Epithelial cell of proximal tubule (primary cell): ENCODE data around the gene SARDH. TPM values are rescaled to one million over a fixed set of nuclear protein-coding genes. Genes with fewer than 3 reads are reported as not detected.

Source experiments
- DNase-seq: peaks from one replicate; pipeline ENCODE4 v3.0.0-alpha.2; 2011; ENCODE audit warnings: low read depth
- H3K4me3 ChIP-seq: 2 replicates; pipeline ENCODE4 v1.5.1; 2011; ENCODE audit warnings: low read depth, mild to moderate bottlenecking, low read length
- total RNA-seq: library from RNA; depleted of rRNA; stranded (reverse); fragments of >200 nt; gene quantifications from 2 replicates; pipeline ENCODE4 v1.2.3, GENCODE V29; 2015
- TF ChIP-seq, protein P1 (sequence below): conservative IDR thresholded peaks from 2 replicates; pipeline ENCODE4 v1.5.1; 2012; ENCODE audit warnings: low read depth, mild to moderate bottlenecking, low read length

Gene SARDH
- total RNA-seq, 1 donor from 2014 or later = 0.92 TPM

DNA sequence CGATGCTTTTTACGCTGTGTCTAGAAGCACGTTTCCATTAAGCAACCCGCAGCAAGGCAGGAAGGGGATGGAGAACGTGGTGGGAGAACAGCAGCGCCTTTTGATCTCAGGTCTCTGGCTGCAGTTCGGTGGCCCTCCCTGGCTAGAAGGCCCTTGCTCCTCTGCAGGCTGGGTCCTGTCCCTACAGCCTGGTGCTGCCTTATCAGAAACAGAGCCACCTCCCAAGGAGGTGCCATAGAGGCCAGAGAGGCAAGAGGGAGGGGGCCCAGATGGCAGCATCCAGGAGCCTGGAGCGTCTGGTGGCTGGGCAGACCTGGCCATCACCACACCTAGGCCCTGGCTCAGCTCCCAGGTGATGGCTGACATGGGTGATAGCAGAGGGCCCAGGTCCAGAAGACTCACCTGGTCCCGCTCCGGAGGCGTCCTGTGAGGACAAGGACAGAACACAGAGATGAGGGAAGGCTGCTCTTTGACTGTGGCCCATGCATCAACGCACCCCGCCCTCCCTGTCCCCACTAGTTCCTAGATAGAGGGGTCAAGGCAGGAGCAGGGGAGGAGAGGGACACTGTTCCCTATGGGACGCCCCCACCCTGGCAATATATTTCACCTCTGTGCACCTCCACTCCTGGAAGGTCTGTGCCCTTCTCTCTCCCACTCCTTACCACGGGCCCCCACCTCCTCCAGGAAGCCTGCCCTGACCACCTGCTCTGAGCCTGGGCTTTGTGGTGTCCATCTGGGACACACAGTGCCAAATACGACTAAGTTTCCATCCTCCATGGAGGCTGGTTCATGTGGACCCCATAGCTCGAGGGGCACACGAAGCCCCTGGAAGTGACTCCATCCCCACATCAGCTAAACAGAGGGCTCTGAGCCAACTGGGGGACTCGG lies 41.6 kb upstream of the SARDH start:
- TF ChIP-seq, protein P1, sequence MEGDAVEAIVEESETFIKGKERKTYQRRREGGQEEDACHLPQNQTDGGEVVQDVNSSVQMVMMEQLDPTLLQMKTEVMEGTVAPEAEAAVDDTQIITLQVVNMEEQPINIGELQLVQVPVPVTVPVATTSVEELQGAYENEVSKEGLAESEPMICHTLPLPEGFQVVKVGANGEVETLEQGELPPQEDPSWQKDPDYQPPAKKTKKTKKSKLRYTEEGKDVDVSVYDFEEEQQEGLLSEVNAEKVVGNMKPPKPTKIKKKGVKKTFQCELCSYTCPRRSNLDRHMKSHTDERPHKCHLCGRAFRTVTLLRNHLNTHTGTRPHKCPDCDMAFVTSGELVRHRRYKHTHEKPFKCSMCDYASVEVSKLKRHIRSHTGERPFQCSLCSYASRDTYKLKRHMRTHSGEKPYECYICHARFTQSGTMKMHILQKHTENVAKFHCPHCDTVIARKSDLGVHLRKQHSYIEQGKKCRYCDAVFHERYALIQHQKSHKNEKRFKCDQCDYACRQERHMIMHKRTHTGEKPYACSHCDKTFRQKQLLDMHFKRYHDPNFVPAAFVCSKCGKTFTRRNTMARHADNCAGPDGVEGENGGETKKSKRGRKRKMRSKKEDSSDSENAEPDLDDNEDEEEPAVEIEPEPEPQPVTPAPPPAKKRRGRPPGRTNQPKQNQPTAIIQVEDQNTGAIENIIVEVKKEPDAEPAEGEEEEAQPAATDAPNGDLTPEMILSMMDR = no peak
- DNase-seq = no peak

DNA sequence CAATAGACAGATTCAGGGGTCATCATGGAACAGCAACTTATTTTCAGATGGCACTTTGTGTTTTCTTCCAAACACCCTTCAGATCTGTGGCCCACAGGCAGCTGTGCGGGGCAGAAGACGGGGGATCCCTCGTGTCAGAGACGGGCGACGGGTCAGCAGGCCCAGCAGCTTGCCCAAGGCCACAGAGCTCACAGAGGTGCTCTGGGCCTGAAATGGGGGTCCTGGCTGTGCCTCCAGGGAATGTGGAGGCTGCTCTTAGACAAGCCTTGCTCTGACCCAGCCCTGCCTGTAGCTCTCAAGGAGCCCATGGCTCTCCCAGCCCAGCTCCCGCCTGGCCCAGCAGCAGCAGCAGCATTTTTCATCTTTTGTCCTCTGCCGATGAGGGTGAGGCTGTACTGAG lies 40.9 kb upstream of the SARDH start:
- DNase-seq = no peak
- no peak overlapping the region for H3K4me3 ChIP-seq
- TF ChIP-seq, protein P1 = no peak

More for the DNA sequence above, 41.6 kb upstream of the SARDH start:
- H3K4me3 ChIP-seq = no peak overlapping the region

DNA sequence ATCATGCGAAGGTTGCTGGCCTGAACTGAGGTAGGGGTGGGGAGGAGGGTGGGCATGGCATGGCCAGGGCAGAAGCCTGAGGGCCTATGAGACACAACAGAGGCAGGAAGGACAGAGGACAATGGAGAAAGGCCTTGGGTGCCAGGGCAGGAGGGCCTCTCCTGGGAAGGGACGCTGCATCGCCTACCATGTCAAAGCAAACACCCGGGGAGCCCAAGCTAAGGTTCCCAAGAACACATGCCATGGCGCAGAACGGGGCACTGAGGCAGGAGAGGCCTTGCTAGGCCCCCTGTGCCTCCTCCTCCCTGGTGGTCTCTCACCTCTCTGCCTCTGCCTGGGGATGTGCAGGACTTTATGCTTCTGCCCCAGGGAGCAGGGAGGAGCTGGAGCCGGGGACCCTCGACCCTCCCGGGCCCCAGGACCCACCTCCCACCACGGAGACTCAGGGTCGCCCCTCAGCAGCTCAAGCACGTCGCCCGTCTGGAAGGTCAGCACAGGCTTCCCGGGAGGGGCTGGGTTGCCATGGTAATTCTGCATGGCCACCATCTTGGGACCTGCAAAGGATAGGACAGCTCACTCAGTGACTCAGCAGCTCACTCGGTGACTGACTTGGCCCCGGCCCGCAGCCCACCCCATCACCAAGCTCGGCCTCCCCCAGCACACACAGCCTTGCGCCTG lies 40.3 kb upstream of the SARDH start:
- TF ChIP-seq, protein P1 = no peak

DNA sequence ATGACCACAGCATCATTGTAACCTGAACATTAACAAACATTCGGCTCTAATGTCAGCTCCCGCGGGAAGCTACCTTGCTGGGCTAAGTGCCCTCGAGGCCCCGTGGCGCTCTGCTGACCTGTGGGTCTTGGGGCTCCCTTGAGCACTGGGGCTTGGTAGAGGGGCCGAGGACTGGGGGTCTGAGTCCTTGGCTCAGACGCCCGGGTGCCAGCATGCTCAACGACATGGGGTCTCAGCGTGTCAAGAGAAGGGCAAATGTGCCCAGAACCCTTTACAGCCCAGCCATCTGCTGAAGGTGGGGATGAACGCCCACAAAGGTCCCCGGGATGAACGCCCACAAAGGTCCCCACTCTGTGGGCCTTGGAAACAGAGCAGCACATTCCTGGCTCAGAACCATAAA lies 39.7 kb upstream of the SARDH start:
- TF ChIP-seq, protein P1 = no peak
- no peak for DNase-seq
- H3K4me3 ChIP-seq = no peak overlapping the region

More for the DNA sequence above, 40.3 kb upstream of the SARDH start:
- DNase-seq = no peak
- no peak overlapping the region for H3K4me3 ChIP-seq

DNA sequence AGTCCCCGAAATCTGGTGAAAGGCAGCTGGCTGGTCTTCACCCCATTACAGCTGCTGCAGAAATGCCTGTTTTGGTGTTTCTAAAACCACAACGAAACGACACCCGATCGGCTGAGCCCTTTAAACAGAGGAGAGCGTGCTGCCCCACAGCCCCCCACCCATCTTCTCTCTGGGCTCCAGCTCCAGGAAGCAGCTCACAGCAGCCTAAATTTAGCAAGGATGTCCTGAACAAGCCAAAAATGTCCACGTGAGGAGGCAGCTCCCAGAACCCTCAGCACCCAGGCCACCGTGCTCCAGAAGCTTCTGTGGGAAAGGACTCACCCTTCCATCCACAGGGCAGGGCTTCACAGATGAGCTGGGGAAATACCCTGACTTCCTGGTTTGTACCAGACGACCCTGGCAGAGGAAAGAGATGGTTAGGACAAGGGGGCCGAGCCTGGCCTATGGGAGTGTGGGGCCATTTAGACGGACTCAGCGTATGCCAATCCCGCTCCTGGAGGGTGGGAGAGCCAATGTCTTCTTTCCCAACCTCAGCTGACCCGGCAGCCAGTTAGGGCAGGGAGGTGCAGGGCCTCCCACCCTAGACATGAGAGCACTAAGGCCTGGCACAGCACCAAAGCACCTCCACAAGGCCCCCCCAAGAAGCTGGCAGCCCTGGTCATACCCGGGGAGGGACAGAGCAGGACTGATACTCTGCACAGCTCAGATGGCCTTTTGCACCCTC lies 39.1 kb upstream of the SARDH start:
- no peak overlapping the region for H3K4me3 ChIP-seq
- TF ChIP-seq, protein P1 = no peak
- DNase-seq = no peak

DNA sequence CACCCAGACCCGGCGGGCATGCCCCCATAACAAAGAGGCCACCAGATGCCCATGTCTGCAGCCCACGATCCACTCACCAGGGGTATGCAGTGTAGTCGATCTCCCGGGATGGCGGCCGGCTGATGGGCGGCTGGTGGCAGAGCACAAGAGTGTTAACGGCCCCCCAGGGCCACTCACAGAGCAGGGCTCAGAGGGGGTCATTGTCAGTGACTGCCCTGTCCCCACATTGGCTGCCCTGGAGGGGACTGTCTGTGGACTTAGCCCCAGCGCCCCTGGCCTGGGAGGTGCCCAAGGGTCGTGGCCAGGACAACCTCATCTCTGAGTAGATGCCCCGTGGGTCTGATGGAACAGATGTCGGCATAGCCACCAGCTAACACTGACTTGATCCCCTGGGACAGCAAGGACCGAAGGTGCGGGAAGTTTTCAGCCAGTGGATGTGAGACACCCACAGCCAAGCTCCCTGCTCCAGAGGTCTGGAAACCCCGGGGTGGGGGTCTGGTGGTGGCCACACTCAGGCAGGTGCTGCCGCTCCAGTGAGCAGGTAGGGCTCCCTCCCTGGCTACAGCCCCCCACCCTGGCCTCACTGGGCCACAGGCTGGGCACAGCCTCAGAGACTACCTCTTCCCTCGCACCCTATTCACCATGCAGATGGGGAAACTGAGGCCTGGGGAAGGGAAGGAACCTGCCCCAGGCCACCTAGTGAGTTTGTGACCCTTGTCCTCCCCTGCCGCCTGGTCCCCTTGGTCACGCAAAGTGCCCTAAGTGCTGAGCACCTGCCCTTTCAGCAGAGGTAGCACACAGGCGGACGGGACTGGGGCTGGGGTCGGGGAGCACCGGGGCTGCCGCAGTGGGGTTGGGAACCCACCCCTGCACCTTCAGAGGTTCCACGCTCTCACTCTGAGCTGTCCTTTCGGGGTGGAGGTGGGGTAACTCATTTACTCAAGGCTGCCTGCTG lies 38.1 kb upstream of the SARDH start:
- no peak overlapping the region for H3K4me3 ChIP-seq
- TF ChIP-seq, protein P1 = no peak
- no peak for DNase-seq
